ENCODE data around the gene FGF16. TPM values are rescaled to one million over a fixed set of nuclear protein-coding genes. Genes with fewer than 3 reads are reported as not detected.

FGF16 gene
- total and polyA plus RNA-seq, 4 donors = 0.02 TPM; not detected in 3

- TF ChIP-seq, protein P1, sequence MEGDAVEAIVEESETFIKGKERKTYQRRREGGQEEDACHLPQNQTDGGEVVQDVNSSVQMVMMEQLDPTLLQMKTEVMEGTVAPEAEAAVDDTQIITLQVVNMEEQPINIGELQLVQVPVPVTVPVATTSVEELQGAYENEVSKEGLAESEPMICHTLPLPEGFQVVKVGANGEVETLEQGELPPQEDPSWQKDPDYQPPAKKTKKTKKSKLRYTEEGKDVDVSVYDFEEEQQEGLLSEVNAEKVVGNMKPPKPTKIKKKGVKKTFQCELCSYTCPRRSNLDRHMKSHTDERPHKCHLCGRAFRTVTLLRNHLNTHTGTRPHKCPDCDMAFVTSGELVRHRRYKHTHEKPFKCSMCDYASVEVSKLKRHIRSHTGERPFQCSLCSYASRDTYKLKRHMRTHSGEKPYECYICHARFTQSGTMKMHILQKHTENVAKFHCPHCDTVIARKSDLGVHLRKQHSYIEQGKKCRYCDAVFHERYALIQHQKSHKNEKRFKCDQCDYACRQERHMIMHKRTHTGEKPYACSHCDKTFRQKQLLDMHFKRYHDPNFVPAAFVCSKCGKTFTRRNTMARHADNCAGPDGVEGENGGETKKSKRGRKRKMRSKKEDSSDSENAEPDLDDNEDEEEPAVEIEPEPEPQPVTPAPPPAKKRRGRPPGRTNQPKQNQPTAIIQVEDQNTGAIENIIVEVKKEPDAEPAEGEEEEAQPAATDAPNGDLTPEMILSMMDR (IDR thresholded peaks at IDR 0.05; ENCODE audit: control extremely low read depth, extremely low read depth) = no peak
- H3K36me3 ChIP-seq (ENCODE audit: control insufficient read depth in 4 of 4, insufficient read depth in 4 of 4, low read length in 4 of 4) = no peaks in the 10 kb centered on the region
- H3K4me3 ChIP-seq = no peak overlapping the region
- peaks cover 0 to 8% (median 2%) of the 10 kb centered on the region in 4 donors for H3K9me3 ChIP-seq (ENCODE audit: control insufficient read depth in 4 of 4, insufficient read depth in 3 of 4, low read length in 3 of 4)
- 45 to 66% methylated on average over 4 of the region's 4 CpGs for WGBS, 2 donors
- no peak overlapping the region for H3K27ac ChIP-seq (ENCODE audit: low read depth in 1 of 2, low read length in 1 of 2)
- no peaks in the 10 kb centered on the region for H3K27me3 ChIP-seq (ENCODE audit: control insufficient read depth in 3 of 3, insufficient read depth in 3 of 3, low read length in 2 of 3)
- peaks cover 0 to 11% (median 0%) of the 10 kb centered on the region in 5 donors for H3K4me1 ChIP-seq (ENCODE audit: control insufficient read depth in 5 of 5, insufficient read depth in 5 of 5, low read length in 5 of 5)
- no peak overlapping the region for H3K9ac ChIP-seq (ENCODE audit: insufficient read depth in 1 of 2, low read length in 2 of 2)
- no peak for ATAC-seq (ENCODE audit: insufficient read depth, low FRiP score)
- DNase-seq = no peak
Observed at GRCh38 chrX:77422891-77423648, 24.1 kb upstream of the FGF16 start.

DNA sequence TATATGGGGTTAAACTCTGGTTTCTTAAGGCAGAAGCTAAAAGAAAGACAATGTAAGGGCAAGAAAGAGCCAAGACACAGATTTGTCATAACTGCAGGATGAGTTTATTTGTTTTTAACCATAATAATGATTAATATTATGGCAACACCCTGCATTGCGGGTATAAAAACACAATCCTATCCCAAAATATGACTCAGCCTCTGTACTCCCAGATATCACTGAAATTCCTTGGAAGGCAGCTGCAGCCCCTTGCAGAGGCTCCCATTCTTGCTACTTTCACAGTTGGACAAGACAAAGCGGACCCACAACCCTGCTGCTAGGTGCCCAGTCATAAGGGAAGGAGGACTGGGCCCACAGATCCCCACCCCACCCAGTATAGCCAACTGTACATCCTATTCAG lies 20.4 kb upstream of the FGF16 start:
- Histone ChIP-seq H3K27me3 (ENCODE audit: control insufficient read depth in 3 of 3, insufficient read depth in 3 of 3, low read length in 2 of 3) (no peaks in the 10 kb centered on the region), H3K9ac (ENCODE audit: insufficient read depth in 1 of 2, low read length in 2 of 2) (no peak overlapping the region), H3K4me3 (no peak overlapping the region), H3K4me1 (ENCODE audit: control insufficient read depth in 5 of 5, insufficient read depth in 5 of 5, low read length in 5 of 5) (peaks cover 0 to 24% (median 0%) of the 10 kb centered on the region in 5 donors), H3K36me3 (ENCODE audit: control insufficient read depth in 4 of 4, insufficient read depth in 4 of 4, low read length in 4 of 4) (no peaks in the 10 kb centered on the region), H3K9me3 (ENCODE audit: control insufficient read depth in 4 of 4, insufficient read depth in 3 of 4, low read length in 3 of 4) (no peaks in the 10 kb centered on the region), H3K27ac (ENCODE audit: low read depth in 1 of 2, low read length in 1 of 2) (no peak overlapping the region)
- TF ChIP-seq, protein P1 (IDR thresholded peaks at IDR 0.05; ENCODE audit: control extremely low read depth, extremely low read depth) = no peak
- no peak for DNase-seq
- ATAC-seq (ENCODE audit: insufficient read depth, low FRiP score) = no peak
- 64 to 85% methylated on average over 2 of the region's 2 CpGs for WGBS, 2 donors

DNA sequence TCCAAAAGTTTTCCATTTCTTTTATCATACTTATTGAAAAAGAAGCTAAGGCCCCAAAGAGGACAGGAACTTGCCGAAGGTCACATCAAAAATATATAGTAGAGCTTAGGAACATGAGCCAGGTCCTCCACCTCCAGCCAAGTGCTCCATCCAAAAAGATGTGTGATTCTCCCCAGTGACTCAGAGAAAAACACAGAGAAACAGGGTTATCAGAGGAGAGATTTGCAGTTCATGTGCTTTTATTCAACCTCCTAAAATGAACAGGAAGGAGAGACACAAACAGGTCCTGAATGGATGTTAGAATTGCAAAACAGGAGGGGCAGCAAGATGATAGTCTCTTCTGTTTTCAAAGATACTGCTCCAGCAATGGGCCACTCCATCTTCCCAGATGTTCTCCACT lies 19.6 kb upstream of the FGF16 start:
- no peak for ATAC-seq (ENCODE audit: insufficient read depth, low FRiP score)
- no peak for DNase-seq
- 89 to 90% methylated on average over 1 of the region's 1 CpG for WGBS, 2 donors
- Histone ChIP-seq H3K9ac (ENCODE audit: insufficient read depth in 1 of 2, low read length in 2 of 2) (no peak overlapping the region), H3K27ac (ENCODE audit: low read depth in 1 of 2, low read length in 1 of 2) (no peak overlapping the region), H3K4me3 (no peak overlapping the region), H3K36me3 (ENCODE audit: control insufficient read depth in 4 of 4, insufficient read depth in 4 of 4, low read length in 4 of 4) (no peaks in the 10 kb centered on the region), H3K4me1 (ENCODE audit: control insufficient read depth in 5 of 5, insufficient read depth in 5 of 5, low read length in 5 of 5) (peaks cover 0 to 24% (median 0%) of the 10 kb centered on the region in 5 donors), H3K27me3 (ENCODE audit: control insufficient read depth in 3 of 3, insufficient read depth in 3 of 3, low read length in 2 of 3) (no peaks in the 10 kb centered on the region), H3K9me3 (ENCODE audit: control insufficient read depth in 4 of 4, insufficient read depth in 3 of 4, low read length in 3 of 4) (no peaks in the 10 kb centered on the region)
- TF ChIP-seq, protein P1 (IDR thresholded peaks at IDR 0.05; ENCODE audit: control extremely low read depth, extremely low read depth) = no peak
